A549 (cell line): Measurements from ENCODE around the gene WSB2. TPM values are rescaled to one million over a fixed set of nuclear protein-coding genes. Genes with fewer than 3 reads are reported as not detected.

ENCODE experiments used
- ATAC-seq, 2 experiments: fragments of 200-7000 bp in 1 of 2; fragments of >200 bp in 1 of 2; cut with Nextera tagmentation in 1 of 2; cut with Tn5 transposase in 1 of 2; 3 replicates each; pipeline versions ENCODE4 v1.8.0 to v1.9.1; 2018 to 2020; ENCODE audit warnings: mild to moderate bottlenecking in 1 of 2, moderate library complexity in 1 of 2
- CTCF ChIA-PET: fragments of 300-600 bp; sonication (Branson Sonifier 250); formaldehyde crosslinking; extraction: SDS; loops from one replicate; lab custom pipeline; 2021; ENCODE audit warnings: antibody characterized with exemption, inconsistent platforms; lab: Yijun Ruan, JAX
- POLR2A ChIA-PET: fragments of 350-600 bp; formaldehyde crosslinking; extraction: SDS; loops from one replicate; lab custom pipeline; 2021; ENCODE audit warnings: antibody characterized with exemption, inconsistent platforms; lab: Yijun Ruan, JAX
- DNase-seq, 2 experiments: peaks; one replicate each; pipeline versions ENCODE4 v3.0.0 to v3.0.0-alpha.2; 2011 to 2016; ENCODE audit warnings: low read depth in 1 of 2, low spot score in 1 of 2
- FAIRE-seq: peaks from 2 replicates; lab custom pipeline; 2011; peaks lifted over from hg19 to GRCh38; lab: Jason Lieb, UNC
- H3K27ac ChIP-seq, 2 experiments: fragments of >200 bp; sonication (Bioruptor Twin); formaldehyde crosslinking; 3 replicates each; pipeline ENCODE4 v1.5.1; 2016 to 2017
- H3K4me1 ChIP-seq: fragments of >200 bp; sonication (Bioruptor Twin); formaldehyde crosslinking; 3 replicates; pipeline ENCODE4 v1.6.1; 2016
- H3K4me2 ChIP-seq: fragments of >200 bp; sonication (Bioruptor Twin); formaldehyde crosslinking; 3 replicates; pipeline ENCODE4 v1.6.1; 2016
- H3K4me3 ChIP-seq: fragments of >200 bp; sonication (Bioruptor Twin); formaldehyde crosslinking; 3 replicates; pipeline ENCODE4 v1.5.1; 2016
- H3K9me3 ChIP-seq: fragments of >200 bp; sonication (Bioruptor Twin); formaldehyde crosslinking; 3 replicates; pipeline ENCODE4 v1.6.1; 2016
- BCL3 ChIP-seq: fragments of >200 bp; sonication (Bioruptor Twin); formaldehyde crosslinking; IDR thresholded peaks from 3 replicates; pipeline ENCODE4 v1.6.1; 2016
- BHLHE40 ChIP-seq: IDR thresholded peaks from 2 replicates; pipeline ENCODE4 v1.6.1; 2012; ENCODE audit warnings: low read depth, low read length, inconsistent platforms
- CBX8 ChIP-seq: fragments of 200-600 bp; sonication (generic); IDR thresholded peaks from 2 replicates; pipeline ENCODE4 v1.6.1; 2016
- CTCF ChIP-seq: fragments of >200 bp; sonication (Bioruptor Twin); formaldehyde crosslinking; IDR thresholded peaks from 3 replicates; pipeline ENCODE4 v1.5.1; 2016
- ESRRA ChIP-seq: fragments of 150-350 bp; IDR thresholded peaks from 2 replicates; pipeline ENCODE4 v1.6.1; 2014; ENCODE audit warnings: mild to moderate bottlenecking, low read length, borderline replicate concordance
- FOSB ChIP-seq: fragments of 250-450 bp; sonication (Bioruptor Pico); IDR thresholded peaks from 2 replicates; pipeline ENCODE4 v1.5.0; 2020; ENCODE audit warnings: mild to moderate bottlenecking, moderate library complexity
- HEYL ChIP-seq: fragments of 250-450 bp; sonication (Bioruptor Pico); IDR thresholded peaks from 2 replicates; pipeline ENCODE4 v1.8.0; 2021; ENCODE audit warnings: mild to moderate bottlenecking, moderate library complexity
- HMGXB4 ChIP-seq: fragments of 250-450 bp; sonication (Bioruptor Pico); IDR thresholded peaks from 2 replicates; pipeline ENCODE4 v1.5.0; 2021; ENCODE audit warnings: mild to moderate bottlenecking, moderate library complexity, borderline replicate concordance
- MYC ChIP-seq: IDR thresholded peaks from 2 replicates; pipeline ENCODE4 v1.6.1; 2012; ENCODE audit warnings: mild to moderate bottlenecking, inconsistent platforms, low read length, improper control_type of control experiment, borderline replicate concordance
- NFE2L2 ChIP-seq: fragments of 150-350 bp; conservative IDR thresholded peaks from 2 replicates; pipeline ENCODE4 v1.6.1; 2014; ENCODE audit warnings: low read length
- NR3C1 ChIP-seq: fragments of >200 bp; sonication (Bioruptor Twin); formaldehyde crosslinking; IDR thresholded peaks from 3 replicates; pipeline ENCODE4 v1.6.1; 2017
- PBX3 ChIP-seq: IDR thresholded peaks from 2 replicates; pipeline ENCODE4 v1.6.1; 2012
- POLR2A ChIP-seq: IDR thresholded peaks from 2 replicates; pipeline ENCODE4 v1.6.1; 2012; ENCODE audit warnings: mild to moderate bottlenecking, low read length
- RARB ChIP-seq: fragments of 250-450 bp; sonication (Bioruptor Pico); IDR thresholded peaks from 2 replicates; pipeline ENCODE4 v1.8.0; 2021; ENCODE audit warnings: mild to moderate bottlenecking, moderate library complexity
- RCOR1 ChIP-seq: fragments of 150-350 bp; IDR thresholded peaks from 2 replicates; pipeline ENCODE4 v1.6.1; 2014; ENCODE audit warnings: antibody characterized with exemption, low read length, low read depth
- REST ChIP-seq: fragments of 200-600 bp; sonication (generic); IDR thresholded peaks from 2 replicates; pipeline ENCODE4 v1.6.1; 2016; ENCODE audit warnings: antibody characterized with exemption, mild to moderate bottlenecking, moderate library complexity
- SMC3 ChIP-seq: fragments of >200 bp; sonication (Bioruptor Twin); formaldehyde crosslinking; IDR thresholded peaks from 3 replicates; pipeline ENCODE4 v1.6.1; 2018; ENCODE audit warnings: inconsistent platforms
- TFCP2L1 ChIP-seq: fragments of 250-450 bp; sonication (Bioruptor Pico); IDR thresholded peaks from 2 replicates; pipeline ENCODE4 v1.5.0; 2021; ENCODE audit warnings: mild to moderate bottlenecking
- ZC3H11A ChIP-seq: fragments of 450-650 bp; IDR thresholded peaks from 2 replicates; pipeline ENCODE4 v1.6.1; 2014; ENCODE audit warnings: antibody characterized with exemption, mild to moderate bottlenecking
- WGBS: methylation state at CpG from one replicate; pipeline ENCODE4 v1.1.6; 2017; ENCODE audit errors: missing lambda C conversion rate; 5-methylcytosine and 5-hydroxymethylcytosine counted together
- polyA plus RNA-seq, 4 experiments: library from polyadenylated mRNA; depleted of rRNA in 3 of 4; stranded (reverse); fragments of >200 nt; fragmentation: RNase III in 1 of 4; extraction: RNeasy Plus Mini Kit Qiagen cat#74134 plus additional on column Dnase treatment in 1 of 4; gene quantifications; 2 replicates in 3 of 4; 3 replicates in 1 of 4; pipeline ENCODE4 v1.2.3, GENCODE V29; 2011 to 2017

The WSB2 gene
- polyA plus RNA-seq, 2 of the 4 experiments (the other 2 are of a cell fraction) = 40.5 to 93.5 TPM

- TF ChIP-seq REST (no peak), NR3C1 (no peak), TFCP2L1 (CRISPR knock-in tag) (no peak), SMC3 (no peak), CTCF (no peak), ZC3H11A (no peak), FOSB (CRISPR knock-in tag) (no peak), BCL3 (no peak), HMGXB4 (CRISPR knock-in tag) (no peak), PBX3 (no peak), RARB (no peak), RCOR1 (no peak)
Observed at GRCh38 chr12:118033902-118034301, 27.1 kb downstream of the WSB2 start (continued).

- ATAC-seq = no peak
- no peak overlapping the region for H3K4me2 ChIP-seq
- TF ChIP-seq HEYL (CRISPR knock-in tag) (no peak), TFCP2L1 (CRISPR knock-in tag) (no peak), CTCF (no peak), REST (no peak), CBX8 (no peak), NFE2L2 (no peak), MYC (no peak), POLR2A (no peak), BHLHE40 (no peak), ESRRA (no peak), BCL3 (no peak)
Observed at GRCh38 chr12:118033323-118033722, 27.7 kb downstream of the WSB2 start.

More at GRCh38 chr12:118033323-118033722, 27.7 kb downstream of the WSB2 start:
- peaks cover 15% of the 10 kb centered on the region; the same call in 2 of the 3 replicates for H3K4me1 ChIP-seq
- no peak overlapping the region for H3K27ac ChIP-seq
- 83% methylated on average over 5 of the region's 5 CpGs for WGBS
- DNase-seq (no peak), FAIRE-seq (no peak)
- ChIA-PET CTCF (interaction anchor here (0.8 to 10.1 kb wide), 4 partner anchors 14 to 176 kb away, joined by 3 to 203 read pairs (median 6); no protein-coding TSS in a partner anchor), POLR2A (no interaction called here)
- no peak overlapping the region for H3K4me3 ChIP-seq
- no peaks in the 10 kb centered on the region for H3K9me3 ChIP-seq
